HG02610 (cell line): ENCODE data around the gene CLEC2A.
A peak's percentile ranks its signal among the peaks of the same experiment; 100 is the strongest.
"Not testable (repeated sequence)": the region's sequence is repeated elsewhere in the genome, so short reads cannot be mapped to it uniquely, and the experiment has no call there.

Source experiments
- ATAC-seq: cut with Tn5 transposase; IDR thresholded peaks from one replicate; pipeline ENCODE4 v1.9.1; 2021; ENCODE audit warnings: mild to moderate bottlenecking, moderate library complexity; ENCODE audit not compliant: unreplicated experiment

Gene CLEC2A

GRCh38 chr12:9888665-9889273 is 43.4 kb downstream of the CLEC2A start:
- ATAC-seq: no peak

GRCh38 chr12:9883175-9883574 is 49.0 kb downstream of the CLEC2A start:
- no peak for ATAC-seq

- no peak for ATAC-seq
These were observed 50.2 kb downstream of the CLEC2A start for GRCh38 chr12:9881988-9882387.

GRCh38 chr12:9881246-9881645 is 50.9 kb downstream of the CLEC2A start, which contains the start of gene KLRF2:
Gene KLRF2, plus strand, starts transcription at chr12:9881489. Its CDS starts 107 bp downstream, at chr12:9881596.
- ATAC-seq: no peak

- ATAC-seq: no peak
These were observed 51.6 kb downstream of the CLEC2A start for GRCh38 chr12:9880532-9881078.

- not testable (repeated sequence) for ATAC-seq
These were observed 56.0 kb downstream of the CLEC2A start for GRCh38 chr12:9876120-9876519.

- no peak for ATAC-seq
These were observed 59.4 kb downstream of the CLEC2A start for GRCh38 chr12:9872742-9873141.

- no peak for ATAC-seq
These were observed 60.0 kb downstream of the CLEC2A start for GRCh38 chr12:9872162-9872561.

- no peak for ATAC-seq
These were observed 61.8 kb downstream of the CLEC2A start for GRCh38 chr12:9870286-9870866.

- ATAC-seq: peak; percentile 49
These were observed 62.6 kb downstream of the CLEC2A start, which contains the start of gene CLEC2B for GRCh38 chr12:9869307-9870161. Gene CLEC2B, minus strand, starts transcription at chr12:9869354.

GRCh38 chr12:9868951-9869306 is 63.2 kb downstream of the CLEC2A start:
- ATAC-seq: no peak

GRCh38 chr12:9868311-9868801 is 63.8 kb downstream of the CLEC2A start:
- no peak for ATAC-seq

- no peak for ATAC-seq
These were observed 64.6 kb downstream of the CLEC2A start for GRCh38 chr12:9867531-9867930.

- no peak for ATAC-seq
These were observed 65.3 kb downstream of the CLEC2A start for GRCh38 chr12:9866860-9867269.

- ATAC-seq: no peak
These were observed 67.1 kb downstream of the CLEC2A start for GRCh38 chr12:9864913-9865675.
